OCI-LY1 (cell line): ENCODE measurements around the gene IGSF11.

Source experiments
- H2AFZ ChIP-seq: fragments of 200-600 bp; sonication (generic), shearing (Covaris generic); 2 replicates; pipeline ENCODE4 v1.6.0; 2014; ENCODE audit warnings: antibody characterized with exemption, mild to moderate bottlenecking, low read length
- H3F3A ChIP-seq: fragments of 200-600 bp; sonication (generic), shearing (Covaris generic); 2 replicates; pipeline ENCODE4 v1.6.0; 2014; ENCODE audit warnings: mild to moderate bottlenecking, antibody characterized with exemption, low read length, moderate library complexity; ENCODE audit not compliant: insufficient read depth
- H3K27ac ChIP-seq: fragments of 200-600 bp; sonication (generic); 2 replicates; pipeline ENCODE4 v1.5.1; 2014; ENCODE audit warnings: low read length, mixed run types, mild to moderate bottlenecking, low read depth; ENCODE audit not compliant: poor library complexity, severe bottlenecking
- H3K27me3 ChIP-seq: fragments of 200-600 bp; sonication (generic); 2 replicates; pipeline ENCODE4 v1.6.0; 2014; ENCODE audit warnings: antibody characterized with exemption, mild to moderate bottlenecking, low read length, moderate library complexity; ENCODE audit not compliant: insufficient read depth
- H3K36me3 ChIP-seq: fragments of 200-600 bp; sonication (generic); 2 replicates; pipeline ENCODE4 v1.6.1; 2014; ENCODE audit warnings: mild to moderate bottlenecking, antibody characterized with exemption, low read length, moderate library complexity, mixed read lengths; ENCODE audit not compliant: insufficient read depth
- H3K4me1 ChIP-seq: fragments of 200-600 bp; sonication (generic); 2 replicates; pipeline ENCODE4 v1.5.1; 2014; ENCODE audit warnings: mild to moderate bottlenecking, low read length, moderate library complexity; ENCODE audit not compliant: insufficient read depth, severe bottlenecking
- H3K4me2 ChIP-seq: fragments of 200-600 bp; sonication (generic), shearing (Covaris generic); 2 replicates; pipeline ENCODE4 v1.6.1; 2014; ENCODE audit warnings: low read length
- H3K4me3 ChIP-seq: fragments of 200-600 bp; sonication (generic); 2 replicates; pipeline ENCODE4 v1.5.1; 2014; ENCODE audit warnings: low read length, low read depth, mild to moderate bottlenecking, mixed read lengths; ENCODE audit not compliant: poor library complexity, severe bottlenecking
- H3K79me2 ChIP-seq: fragments of 200-600 bp; shearing (Covaris generic); 2 replicates; pipeline ENCODE4 v1.6.1; 2016; ENCODE audit warnings: mixed run types, low read length, mixed read lengths; ENCODE audit not compliant: insufficient read depth
- H3K9ac ChIP-seq: fragments of 200-600 bp; sonication (generic), shearing (Covaris generic); 2 replicates; pipeline ENCODE4 v1.6.1; 2014; ENCODE audit warnings: mild to moderate bottlenecking, low read length, mixed read lengths
- H3K9me2 ChIP-seq: fragments of 200-600 bp; sonication (generic), shearing (Covaris generic); 2 replicates; pipeline ENCODE4 v1.6.1; 2014; ENCODE audit warnings: low read depth, mild to moderate bottlenecking, low read length, mixed read lengths
- H3K9me3 ChIP-seq: fragments of 200-600 bp; shearing (Covaris generic); 2 replicates; pipeline ENCODE4 v1.6.1; 2014; ENCODE audit warnings: low read length, mixed read lengths
- H4K20me1 ChIP-seq: fragments of 200-600 bp; sonication (generic), shearing (Covaris generic); 2 replicates; pipeline ENCODE4 v1.6.0; 2016; ENCODE audit warnings: mild to moderate bottlenecking, low read length; ENCODE audit not compliant: insufficient read depth
- CTCF ChIP-seq: fragments of 200-600 bp; sonication (generic), shearing (Covaris generic); IDR thresholded peaks from 2 replicates; pipeline ENCODE4 v1.5.1; 2017; ENCODE audit warnings: mild to moderate bottlenecking, antibody characterized with exemption, low read length, moderate library complexity, mixed read lengths
- EZH2 ChIP-seq: fragments of 200-600 bp; sonication (generic), shearing (Covaris generic); IDR thresholded peaks from 2 replicates; pipeline ENCODE4 v1.8.0; 2017; ENCODE audit warnings: borderline replicate concordance, mixed run types, mild to moderate bottlenecking, antibody characterized with exemption, low read length, moderate library complexity, mixed read lengths

The IGSF11 gene

GRCh38 chr3:118938183-118938961 is 96.3 kb downstream of the IGSF11 start:
- Histone ChIP-seq H2AFZ (no peak overlapping the region), H3K4me2 (no peak overlapping the region), H3K9me2 (no peaks in the 10 kb centered on the region), H3K79me2 (no peaks in the 10 kb centered on the region), H3K4me1 (no peaks in the 10 kb centered on the region), H3K27ac (no peak overlapping the region), H3K36me3 (no peaks in the 10 kb centered on the region), H3F3A (no peaks in the 10 kb centered on the region), H3K9me3 (no peaks in the 10 kb centered on the region), H3K27me3 (no peaks in the 10 kb centered on the region), H3K9ac (no peak overlapping the region), H3K4me3 (no peak overlapping the region), H4K20me1 (no peaks in the 10 kb centered on the region)
- TF ChIP-seq EZH2 (no peak), CTCF (no peak)

GRCh38 chr3:118936811-118937210 is 97.8 kb downstream of the IGSF11 start:
- H4K20me1 ChIP-seq, result no peaks in the 10 kb centered on the region
- H3K79me2 ChIP-seq, result no peaks in the 10 kb centered on the region
- no peak overlapping the region for H3K9ac ChIP-seq
- no peaks in the 10 kb centered on the region for H3K9me2 ChIP-seq
- H3K4me3 ChIP-seq, result no peak overlapping the region
- H2AFZ ChIP-seq, result no peak overlapping the region
- H3K36me3 ChIP-seq, result no peaks in the 10 kb centered on the region
- H3K4me1 ChIP-seq, result no peaks in the 10 kb centered on the region
- no peak overlapping the region for H3K4me2 ChIP-seq
- no peak overlapping the region for H3K27ac ChIP-seq
- no peaks in the 10 kb centered on the region for H3K27me3 ChIP-seq
- H3K9me3 ChIP-seq, result no peaks in the 10 kb centered on the region
- H3F3A ChIP-seq, result no peaks in the 10 kb centered on the region
- TF ChIP-seq EZH2, result no peak

GRCh38 chr3:118932822-118933558 is 101.7 kb downstream of the IGSF11 start:
- Histone ChIP-seq H3K9me3 (no peaks in the 10 kb centered on the region), H3K9ac (no peak overlapping the region), H3K4me1 (no peaks in the 10 kb centered on the region), H2AFZ (no peak overlapping the region), H3K27ac (no peak overlapping the region), H3K79me2 (no peaks in the 10 kb centered on the region), H3F3A (no peaks in the 10 kb centered on the region), H3K36me3 (no peaks in the 10 kb centered on the region), H3K4me2 (no peak overlapping the region), H3K4me3 (no peak overlapping the region), H3K9me2 (no peaks in the 10 kb centered on the region), H3K27me3 (no peaks in the 10 kb centered on the region), H4K20me1 (no peaks in the 10 kb centered on the region)
- TF ChIP-seq EZH2 (no peak), CTCF (no peak)
